ENCODE measurements around the gene LPCAT3. TPM values are rescaled to one million over a fixed set of nuclear protein-coding genes. Genes with fewer than 3 reads are reported as not detected.
A peak's percentile ranks its signal among the peaks of the same experiment; 100 is the strongest.

The LPCAT3 gene
- total and polyA plus RNA-seq, 11 donors: 19.9 to 66.3 (median 43.4) TPM

DNA sequence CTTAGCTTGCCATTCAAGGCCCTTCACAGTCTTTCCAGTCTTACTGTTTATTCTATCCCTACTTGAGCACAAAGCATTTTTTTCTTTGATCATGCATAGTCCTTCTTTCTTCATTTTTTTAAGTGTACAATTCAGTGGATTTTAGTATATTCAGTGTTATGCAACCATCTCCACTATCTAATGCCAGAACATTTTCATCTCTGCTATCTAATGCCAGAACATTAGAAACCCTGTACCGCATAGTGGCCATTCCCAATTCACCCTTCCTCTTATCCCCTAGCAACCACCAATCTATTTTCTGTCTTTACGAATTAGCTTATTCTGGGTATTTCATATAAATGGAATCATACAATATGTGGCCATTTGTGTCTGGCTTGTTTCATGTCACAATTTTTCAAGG, 13.4 kb downstream of the LPCAT3 start:
- no peaks in the 10 kb centered on the region for H3K27me3 ChIP-seq

GRCh38 chr12:7004287-7004803, 13.9 kb downstream of the LPCAT3 start:
- WGBS, 4 donors: 80 to 94% (median 91%) methylated on average over 2 of the region's 2 CpGs
- TF ChIP-seq POLR2A (IDR thresholded peaks at IDR 0.05) (no peak), CTCF (IDR thresholded peaks at IDR 0.05) (no peak)
- Histone ChIP-seq H3K27me3 (no peaks in the 10 kb centered on the region), H3K36me3 (peaks cover 0 to 32% (median 8%) of the 10 kb centered on the region in 9 donors), H3K4me1 (peaks cover 0 to 61% (median 9%) of the 10 kb centered on the region in 12 donors), H3K27ac (peak overlapping the region in 1 of 12 donors; percentile 53), H3K4me3 (no peak overlapping the region), H3K9me3 (no peaks in the 10 kb centered on the region)
- ATAC-seq (no peak), DNase-seq (no peak)
- intact Hi-C loops (cut with DNase I): no loop called here

More for the DNA sequence above, 13.4 kb downstream of the LPCAT3 start:
- TF ChIP-seq CTCF (IDR thresholded peaks at IDR 0.05) (no peak), POLR2A (IDR thresholded peaks at IDR 0.05) (no peak)
- DNase-seq (no peak), ATAC-seq (no peak)
- H3K4me1 ChIP-seq: peaks cover 0 to 66% (median 9%) of the 10 kb centered on the region in 12 donors
- 82 to 93% (median 87%) methylated on average over 2 of the region's 2 CpGs for WGBS, 4 donors
- no peaks in the 10 kb centered on the region for H3K9me3 ChIP-seq
- intact Hi-C loops (cut with DNase I): no loop called here
- H3K27ac ChIP-seq: peak overlapping the region in 1 of 12 donors; percentile 53
- H3K4me3 ChIP-seq: no peak overlapping the region
- peaks cover 0 to 32% (median 11%) of the 10 kb centered on the region in 9 donors for H3K36me3 ChIP-seq

- no peak for DNase-seq
- ATAC-seq: no peak
- Histone ChIP-seq H3K36me3 (peaks cover 0 to 41% (median 17%) of the 10 kb centered on the region in 9 donors), H3K9me3 (no peaks in the 10 kb centered on the region), H3K4me1 (peaks cover 0 to 48% (median 9%) of the 10 kb centered on the region in 12 donors), H3K27me3 (no peaks in the 10 kb centered on the region), H3K27ac (peak overlapping the region in 4 of 12 donors; percentile 16 to 46 (median 35)), H3K4me3 (peak overlapping the region in 1 of 12 donors; percentile 12)
- no peak for TF ChIP-seq POLR2A (IDR thresholded peaks at IDR 0.05)
- no peak for TF ChIP-seq CTCF (IDR thresholded peaks at IDR 0.05)
- intact Hi-C loops (cut with DNase I): no loop called here
- 69 to 80% (median 74%) methylated on average over 7 of the region's 7 CpGs for WGBS, 4 donors
Observed at GRCh38 chr12:7001921-7002591, 16.2 kb downstream of the LPCAT3 start.

- TF ChIP-seq POLR2A (IDR thresholded peaks at IDR 0.05) (no peak), CTCF (IDR thresholded peaks at IDR 0.05) (no peak)
- DNase-seq: peak in 2 of 5 donors; percentile 23 to 39
- H3K4me1 ChIP-seq: peaks cover 0 to 33% (median 11%) of the 10 kb centered on the region in 12 donors
- no peaks in the 10 kb centered on the region for H3K27me3 ChIP-seq
- H3K9me3 ChIP-seq: no peaks in the 10 kb centered on the region
- peak overlapping the region in 11 of 12 donors; percentile 18 to 78 (median 62) for H3K27ac ChIP-seq
- peak; percentile 84 to 94 (median 87) for ATAC-seq
- H3K4me3 ChIP-seq: peak overlapping the region in 2 of 12 donors; percentile 1 to 26
- intact Hi-C loops (cut with DNase I): no loop called here
- H3K36me3 ChIP-seq: peaks cover 0 to 43% (median 18%) of the 10 kb centered on the region in 9 donors
Observed at GRCh38 chr12:6998715-6999451, 19.4 kb downstream of the LPCAT3 start.
